ENCODE results near the gene NSUN3.

- no peak for TF ChIP-seq CTCF (IDR thresholded peaks at IDR 0.05)
- no peak for TF ChIP-seq EP300 (IDR thresholded peaks at IDR 0.05)
- TF ChIP-seq POLR2A (IDR thresholded peaks at IDR 0.05), result no peak
These were observed 3.9 kb downstream of the NSUN3 start for GRCh38 chr3:94066506-94067500.

Measured in stomach (tissue), 4 donors.